Raji (cell line): ENCODE data around the gene CAMSAP2.

Source experiments
- POLR2A ChIP-seq: IDR thresholded peaks from 2 replicates; pipeline ENCODE4 v1.6.1; 2011; ENCODE audit warnings: low read depth, low read length, control low read depth; ENCODE audit not compliant: insufficient read depth

Gene CAMSAP2

DNA sequence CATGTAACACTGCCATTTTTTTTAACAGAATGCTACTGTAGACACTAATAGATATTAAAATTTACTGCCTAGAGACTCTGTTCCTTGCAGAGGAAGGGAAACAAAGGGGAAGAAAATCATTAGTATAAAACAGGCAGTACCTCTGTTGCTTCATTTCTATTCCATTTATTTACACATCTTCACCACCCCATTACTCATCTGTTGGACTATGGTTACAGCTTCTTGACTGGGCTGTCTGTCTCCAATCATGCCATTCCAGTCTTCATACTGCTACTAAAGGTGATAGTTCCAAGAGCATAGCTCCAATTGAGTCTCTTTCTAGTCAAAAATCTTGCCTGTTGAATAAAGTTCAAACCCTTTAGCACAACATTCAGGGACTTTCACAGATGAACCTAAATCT is 111.9 kb downstream of the CAMSAP2 start:
- TF ChIP-seq POLR2A, result no peak

DNA sequence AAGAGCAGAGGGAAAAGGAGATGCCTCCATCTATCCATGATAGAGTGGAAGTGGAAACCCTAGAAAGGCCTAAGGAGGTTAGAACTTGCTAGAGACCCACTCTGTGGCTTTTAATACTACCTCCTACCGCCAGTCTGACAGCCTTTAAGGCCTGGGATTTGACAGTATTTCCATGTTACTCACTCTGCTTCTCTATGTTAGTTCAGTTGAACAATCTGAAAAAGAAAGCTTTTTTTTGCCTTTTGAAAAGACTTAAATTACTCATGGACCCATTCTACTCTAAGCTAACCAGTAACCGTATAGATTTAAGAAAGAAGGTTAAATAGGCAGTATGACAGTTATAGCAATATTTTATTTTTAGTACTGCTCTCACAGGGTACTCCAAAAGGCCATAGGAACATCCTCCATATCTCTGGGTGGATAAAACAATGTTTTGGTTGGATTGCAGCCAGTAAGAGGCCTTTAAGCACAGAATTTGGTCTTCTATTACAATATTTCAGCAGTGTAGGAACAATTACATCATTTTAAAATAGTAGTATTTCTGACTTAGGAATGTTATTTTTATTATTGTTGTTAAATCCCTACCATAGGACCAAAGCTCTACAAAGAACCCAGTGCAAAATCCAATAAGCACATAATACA is 118.1 kb downstream of the CAMSAP2 start:
- TF ChIP-seq POLR2A, result no peak

DNA sequence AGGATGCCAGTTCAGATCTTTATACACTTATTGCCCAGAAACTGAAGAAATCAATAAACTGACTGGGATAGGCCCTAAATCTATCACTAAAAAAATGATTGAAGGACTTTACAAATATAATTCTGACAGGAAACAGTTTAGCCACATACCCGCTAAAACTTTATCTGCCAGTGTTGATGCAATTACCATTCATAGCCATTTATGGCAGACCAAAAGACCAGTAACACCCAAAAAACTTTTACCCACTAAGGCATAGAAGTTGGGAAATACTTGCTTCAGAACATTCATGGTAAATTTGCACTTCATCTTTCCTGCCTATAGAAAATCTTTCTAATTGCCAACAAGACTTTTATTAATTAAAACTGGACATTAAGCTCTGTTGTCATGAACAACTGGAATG is 119.1 kb downstream of the CAMSAP2 start:
- TF ChIP-seq POLR2A, result no peak

DNA sequence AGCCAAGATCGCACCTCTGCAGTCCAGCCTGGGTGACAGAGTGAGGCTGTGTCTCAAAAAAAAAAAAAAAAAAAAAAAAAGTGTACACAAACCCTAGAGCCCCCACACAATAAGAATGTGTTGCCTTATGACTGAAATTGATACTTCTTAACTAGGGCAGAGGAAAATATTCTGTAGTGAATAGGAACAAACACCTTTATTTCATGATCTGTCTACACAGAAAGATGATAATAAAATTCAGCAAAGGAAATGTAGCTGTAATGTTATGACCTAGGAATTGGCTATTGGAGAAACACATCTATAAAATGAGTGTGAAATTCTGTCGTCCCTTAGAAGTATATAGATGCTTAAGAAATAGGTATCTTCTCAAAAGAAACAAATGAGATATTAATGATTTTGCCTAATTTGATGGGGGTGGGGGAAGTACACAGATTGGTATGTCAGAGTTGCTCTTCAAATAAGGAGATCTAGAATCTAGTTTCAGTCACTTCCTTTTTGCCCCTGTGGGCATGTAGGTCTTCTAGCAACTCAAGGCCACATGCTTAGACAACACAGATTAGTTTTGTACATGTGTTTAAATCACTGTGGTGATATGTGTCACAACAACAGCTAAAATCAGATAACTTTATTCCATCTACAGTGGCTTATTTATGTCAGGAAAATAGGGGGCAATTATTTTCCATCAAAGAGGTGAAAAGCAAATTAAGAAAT is 123.4 kb downstream of the CAMSAP2 start:
- no peak for TF ChIP-seq POLR2A

DNA sequence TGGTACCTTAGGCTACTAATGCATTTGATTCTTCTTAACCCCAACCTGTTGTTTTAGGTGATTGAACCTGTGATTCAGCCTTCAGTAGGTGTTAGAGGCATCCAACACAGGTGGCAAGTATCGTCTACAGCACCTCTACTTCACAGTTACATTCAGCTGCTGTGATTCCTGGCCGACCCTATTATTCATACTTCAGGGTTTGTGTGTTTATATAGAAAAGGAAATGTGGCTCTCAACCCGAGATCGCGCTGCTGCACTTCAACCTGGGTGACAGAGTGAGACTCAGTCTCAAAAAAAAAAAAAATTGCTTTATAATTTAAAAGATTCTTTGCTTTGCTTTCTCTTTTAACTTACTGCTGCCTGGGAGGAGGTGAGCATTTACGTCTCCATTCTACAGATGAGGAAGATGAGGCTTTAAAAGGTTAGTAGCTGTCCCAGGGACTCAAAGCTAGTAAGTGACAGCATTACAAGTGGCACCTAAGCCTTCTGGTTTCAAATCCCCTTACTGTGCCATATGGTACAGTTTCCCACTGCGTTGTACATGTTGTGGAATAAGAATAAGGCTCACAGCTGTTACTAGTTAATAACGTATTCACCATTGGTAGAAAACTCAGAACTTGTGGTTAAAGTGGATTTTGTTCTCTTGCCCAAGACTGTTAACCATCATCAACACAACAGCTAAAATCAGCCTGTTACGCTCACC is 124.2 kb downstream of the CAMSAP2 start:
- TF ChIP-seq POLR2A, result no peak

DNA sequence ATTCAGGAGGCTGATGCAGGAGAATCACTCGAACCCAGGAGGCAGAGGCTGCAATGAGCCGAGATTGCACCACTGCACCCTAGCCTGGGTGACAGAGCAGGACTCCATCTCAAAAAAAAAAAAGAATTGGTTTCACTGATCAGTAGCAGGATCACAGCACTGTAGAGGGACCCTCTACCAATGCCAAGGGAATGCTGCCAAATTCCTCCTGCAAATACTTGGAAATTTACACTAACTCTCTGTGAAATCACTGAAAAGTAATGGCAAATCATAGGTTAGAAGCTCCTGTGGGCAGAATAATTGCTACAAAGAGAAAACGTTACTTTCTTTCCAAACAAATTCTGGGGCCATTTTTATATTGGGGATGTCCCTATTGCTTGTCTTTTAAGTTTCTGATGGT is 127.4 kb downstream of the CAMSAP2 start:
- no peak for TF ChIP-seq POLR2A

DNA sequence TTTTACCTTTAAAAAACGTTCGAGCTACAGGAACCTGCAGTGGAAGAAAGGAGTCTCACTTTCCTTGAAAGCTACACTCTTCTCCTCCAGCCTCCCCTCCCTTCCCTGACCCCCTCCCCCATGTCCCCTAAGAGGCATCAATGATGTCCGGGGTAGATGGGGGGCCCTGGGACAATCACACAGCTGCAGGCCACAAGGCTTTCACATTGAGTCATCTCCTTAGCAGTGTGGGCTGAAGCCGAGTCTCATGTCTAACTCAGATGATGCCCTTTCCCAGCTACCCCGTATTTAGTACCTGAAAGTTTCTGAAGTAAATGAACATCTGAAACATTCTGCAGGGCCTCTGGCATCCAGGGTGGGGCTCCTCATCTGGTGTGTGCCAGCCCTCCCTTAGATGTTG is 127.8 kb downstream of the CAMSAP2 start:
- TF ChIP-seq POLR2A, result no peak

DNA sequence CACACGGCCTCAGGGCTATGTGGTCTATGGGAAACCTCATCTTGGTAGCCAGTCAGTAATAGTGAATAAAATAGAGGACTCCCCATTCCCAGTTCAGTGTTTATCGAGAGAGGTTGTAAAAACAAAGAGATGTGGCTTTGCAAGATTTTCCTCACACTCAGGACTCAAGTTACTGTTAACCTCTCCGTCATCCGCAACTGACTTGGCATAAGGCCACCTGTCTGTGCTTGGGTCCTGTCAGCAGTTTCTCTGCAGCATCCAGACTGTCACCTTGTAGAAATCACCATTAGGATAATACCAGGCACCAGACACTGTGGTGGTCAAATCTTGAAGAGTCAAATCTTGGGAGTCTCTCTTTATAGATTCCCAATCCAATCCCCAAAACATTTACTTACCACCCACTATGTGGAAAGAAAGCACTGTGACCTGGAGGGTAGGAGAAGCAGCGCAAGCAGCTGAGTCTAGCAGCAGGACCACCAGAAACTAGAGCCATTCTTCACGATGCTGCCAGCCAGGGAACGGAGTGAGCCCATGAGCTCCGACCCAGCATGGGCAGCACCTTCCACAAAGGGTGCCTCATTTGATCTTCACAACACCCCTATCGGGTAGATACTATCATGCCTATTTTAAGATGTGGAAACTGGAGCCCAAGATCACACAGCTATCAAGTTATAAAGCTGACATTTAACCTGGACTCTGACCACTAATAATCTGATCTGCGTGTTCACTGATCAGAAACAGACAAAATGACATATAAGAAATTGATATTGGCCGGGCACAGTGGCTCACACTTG is 128.5 kb downstream of the CAMSAP2 start:
- TF ChIP-seq POLR2A, result no peak

- TF ChIP-seq POLR2A, result no peak
Observed at GRCh38 chr1:200869376-200869752, 130.7 kb downstream of the CAMSAP2 start.

GRCh38 chr1:200869753-200870391 is 131.2 kb downstream of the CAMSAP2 start:
- TF ChIP-seq POLR2A, result no peak

- TF ChIP-seq POLR2A, result no peak
Observed at GRCh38 chr1:200872446-200873115, 133.9 kb downstream of the CAMSAP2 start, which contains the start of gene GPR25. GPR25 (plus strand) TSS chr1:200872981; CDS start chr1:200873038, 57 bp downstream.

DNA sequence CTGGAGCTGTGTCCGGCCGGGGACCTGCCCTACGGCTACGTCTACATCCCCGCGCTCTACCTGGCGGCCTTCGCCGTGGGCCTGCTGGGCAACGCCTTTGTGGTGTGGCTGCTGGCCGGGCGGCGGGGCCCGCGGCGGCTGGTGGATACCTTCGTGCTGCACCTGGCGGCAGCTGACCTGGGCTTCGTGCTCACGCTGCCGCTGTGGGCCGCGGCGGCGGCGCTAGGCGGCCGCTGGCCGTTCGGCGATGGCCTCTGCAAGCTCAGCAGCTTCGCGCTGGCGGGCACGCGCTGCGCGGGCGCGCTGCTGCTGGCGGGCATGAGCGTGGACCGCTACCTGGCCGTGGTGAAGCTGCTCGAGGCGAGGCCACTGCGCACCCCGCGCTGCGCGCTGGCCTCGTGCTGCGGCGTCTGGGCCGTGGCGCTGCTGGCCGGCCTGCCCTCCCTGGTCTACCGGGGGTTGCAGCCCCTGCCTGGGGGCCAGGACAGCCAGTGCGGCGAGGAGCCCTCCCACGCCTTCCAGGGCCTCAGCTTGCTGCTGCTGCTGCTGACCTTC is 134.5 kb downstream of the CAMSAP2 start:
- TF ChIP-seq POLR2A, result no peak

DNA sequence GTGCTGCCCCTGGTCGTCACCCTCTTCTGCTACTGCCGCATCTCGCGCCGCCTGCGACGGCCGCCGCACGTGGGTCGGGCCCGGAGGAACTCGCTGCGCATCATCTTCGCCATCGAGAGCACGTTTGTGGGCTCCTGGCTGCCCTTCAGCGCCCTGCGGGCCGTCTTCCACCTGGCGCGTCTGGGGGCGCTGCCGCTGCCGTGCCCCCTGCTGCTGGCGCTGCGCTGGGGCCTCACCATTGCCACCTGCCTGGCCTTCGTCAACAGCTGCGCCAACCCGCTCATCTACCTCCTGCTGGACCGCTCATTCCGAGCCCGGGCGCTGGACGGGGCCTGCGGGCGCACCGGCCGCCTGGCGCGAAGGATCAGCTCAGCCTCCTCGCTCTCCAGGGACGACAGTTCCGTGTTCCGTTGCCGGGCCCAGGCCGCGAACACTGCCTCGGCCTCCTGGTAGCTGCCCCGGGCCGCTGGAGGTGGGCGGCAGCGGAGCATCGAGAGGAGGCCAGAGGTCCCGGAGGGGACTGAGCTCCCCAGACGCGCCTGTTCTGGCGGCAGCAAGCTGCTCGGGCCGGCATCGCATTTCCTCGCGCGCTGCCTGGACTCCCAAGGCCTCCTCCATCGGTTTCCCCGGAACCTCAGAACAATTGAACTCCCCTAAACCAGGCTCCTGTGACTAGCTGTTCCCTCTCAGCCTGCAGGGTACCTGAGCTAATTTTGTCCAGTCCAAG is 135.1 kb downstream of the CAMSAP2 start:
- TF ChIP-seq POLR2A, result no peak
